ENCODE measurements around the gene OTOG.

OTOG gene

DNA sequence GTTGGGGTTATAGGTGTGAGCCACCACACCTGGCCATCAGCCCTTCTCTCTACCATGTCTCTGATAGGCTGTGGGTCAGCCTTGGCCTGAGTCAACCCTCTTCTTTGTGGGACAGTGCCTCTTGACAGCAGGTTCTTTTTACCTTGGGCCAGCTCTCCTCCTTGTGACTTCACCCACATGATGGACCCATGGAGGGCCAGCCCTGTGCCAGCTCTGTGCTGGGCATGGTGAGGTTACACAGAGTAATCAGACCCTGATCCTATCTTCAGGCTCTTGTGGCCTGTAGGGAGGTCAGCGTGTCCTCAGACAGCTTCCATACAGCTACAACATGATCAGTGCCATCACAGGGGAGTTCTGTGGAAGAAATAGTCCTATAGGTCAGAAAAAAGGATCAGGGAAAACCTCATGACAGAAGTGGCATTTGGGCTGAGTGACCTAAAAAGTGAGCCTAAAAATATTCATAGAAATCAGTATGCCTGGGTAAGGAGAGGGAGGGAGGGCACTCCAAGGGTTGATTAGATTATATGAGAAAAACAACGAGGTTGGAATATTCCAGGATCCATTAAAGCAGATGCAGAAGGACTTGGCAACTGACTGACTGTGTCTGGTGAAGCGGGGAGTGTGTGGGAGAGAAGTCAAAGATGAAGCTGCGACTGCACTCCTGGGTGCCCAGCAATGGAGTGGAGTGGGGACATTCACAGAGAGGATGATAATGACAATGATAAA lies 17.1 kb downstream of the OTOG start:
- DNase-seq: no peak

DNA sequence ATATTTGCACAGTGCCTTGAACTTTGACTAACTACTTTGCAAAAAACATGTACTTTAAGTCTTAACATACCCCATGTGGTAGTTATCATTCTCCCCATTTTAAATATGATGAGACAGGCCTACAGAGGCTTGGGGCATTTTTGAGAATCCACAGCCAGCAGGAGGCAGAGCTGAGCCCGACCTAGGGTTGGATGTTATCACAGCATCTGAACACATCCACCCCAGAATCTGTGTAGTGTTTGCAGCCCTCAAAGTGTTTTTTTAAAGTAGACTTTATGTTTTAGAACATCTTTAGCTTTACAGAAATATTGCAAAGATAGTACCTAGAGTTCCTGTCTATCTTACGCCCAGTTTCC lies 17.6 kb downstream of the OTOG start:
- no peak for DNase-seq

DNA sequence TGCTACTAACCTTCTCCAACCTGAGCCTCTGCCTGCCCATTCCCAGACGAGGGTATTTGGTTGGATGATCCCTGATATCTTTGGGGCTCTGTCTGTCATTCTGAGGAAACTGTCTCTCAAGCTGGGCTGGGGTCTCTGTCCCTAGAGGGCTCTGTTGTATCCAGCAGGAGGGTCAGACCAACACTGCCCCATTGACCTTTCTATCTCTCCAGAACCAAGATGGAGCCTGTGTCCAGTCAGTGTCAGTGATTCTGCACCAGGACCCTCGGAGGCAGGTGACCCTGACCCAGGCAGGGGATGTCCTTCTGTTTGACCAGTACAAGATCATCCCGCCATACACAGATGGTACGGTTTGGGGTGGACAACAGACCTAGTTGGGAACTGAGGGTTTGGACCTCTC lies 21.9 kb downstream of the OTOG start:
- DNase-seq: no peak

DNA sequence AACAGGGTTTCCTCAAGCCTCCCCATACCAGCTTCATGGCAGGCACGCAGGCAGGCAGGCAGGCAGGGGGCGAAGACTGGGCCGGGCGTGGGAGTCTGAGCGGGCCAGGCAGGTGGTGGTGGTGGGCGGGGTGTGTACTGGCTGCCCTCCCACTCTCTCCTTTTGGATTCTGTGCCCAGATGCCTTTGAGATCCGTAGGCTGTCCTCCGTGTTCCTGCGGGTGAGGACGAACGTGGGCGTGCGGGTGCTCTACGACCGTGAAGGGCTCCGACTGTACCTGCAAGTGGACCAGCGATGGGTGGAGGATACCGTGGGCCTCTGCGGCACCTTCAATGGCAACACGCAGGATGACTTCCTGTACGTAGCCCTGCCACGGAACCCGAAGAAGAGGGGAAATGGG lies 23.0 kb downstream of the OTOG start:
- DNase-seq: no peak

DNA sequence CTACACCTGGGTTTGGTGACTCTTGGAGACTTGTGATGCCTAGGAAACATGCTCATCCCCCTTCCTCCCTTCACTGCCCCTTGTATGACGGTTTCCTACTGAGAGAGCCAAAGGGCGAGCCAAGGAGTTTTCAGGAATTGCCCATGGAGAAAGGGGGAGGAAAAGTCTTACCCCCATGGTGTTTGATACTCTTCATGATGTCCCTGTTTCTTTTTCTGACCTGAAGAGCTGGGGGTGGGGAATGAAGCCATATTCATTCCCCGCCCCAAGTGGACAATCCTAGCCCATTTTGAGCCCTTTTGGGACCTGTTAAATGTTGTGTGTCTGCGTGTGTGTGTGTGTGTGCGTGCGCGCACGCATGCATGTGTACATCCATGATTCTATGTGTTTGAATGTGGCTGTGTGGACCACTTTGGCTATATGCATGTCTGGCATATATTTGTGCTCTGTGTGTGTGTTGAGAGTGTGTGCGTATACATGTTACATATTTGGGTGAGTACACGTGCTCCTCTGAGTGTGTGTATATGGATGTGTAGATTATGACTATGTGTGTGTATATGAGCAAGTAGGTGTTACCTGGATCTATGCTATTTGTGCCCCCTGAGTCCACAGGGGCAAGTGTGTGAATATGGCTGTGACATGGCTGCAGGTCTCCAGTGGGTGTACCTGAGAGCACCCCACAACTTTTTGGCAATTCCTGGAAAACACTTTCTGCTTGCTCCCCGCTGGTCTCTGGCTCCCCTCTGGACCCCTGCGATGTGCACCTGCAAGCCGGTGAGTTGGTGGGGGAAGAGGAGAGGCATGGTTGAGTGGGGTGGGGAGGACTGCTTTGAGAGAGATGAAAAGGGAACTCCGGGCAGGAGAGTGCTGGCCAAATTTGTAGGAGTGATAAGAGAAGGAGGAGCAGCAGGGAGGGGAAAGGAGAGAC lies 24.6 kb downstream of the OTOG start:
- DNase-seq: no peak

DNA sequence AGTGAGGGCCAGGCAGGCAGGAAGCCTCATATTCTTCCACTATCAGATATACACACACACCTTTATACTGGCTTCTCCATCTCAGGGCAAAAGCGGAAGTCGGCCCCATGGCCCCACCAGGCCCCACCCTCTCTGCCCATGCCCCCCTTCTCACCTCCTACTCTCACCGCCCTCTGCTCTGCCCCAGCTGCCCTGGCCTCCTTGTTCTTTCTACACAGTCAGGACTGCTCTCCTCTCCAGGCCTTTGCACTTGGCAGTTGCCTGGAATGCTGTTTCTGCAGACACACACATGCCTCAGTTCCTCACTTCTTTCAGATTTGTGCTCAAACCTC lies 25.3 kb downstream of the OTOG start:
- no peak for DNase-seq

DNA sequence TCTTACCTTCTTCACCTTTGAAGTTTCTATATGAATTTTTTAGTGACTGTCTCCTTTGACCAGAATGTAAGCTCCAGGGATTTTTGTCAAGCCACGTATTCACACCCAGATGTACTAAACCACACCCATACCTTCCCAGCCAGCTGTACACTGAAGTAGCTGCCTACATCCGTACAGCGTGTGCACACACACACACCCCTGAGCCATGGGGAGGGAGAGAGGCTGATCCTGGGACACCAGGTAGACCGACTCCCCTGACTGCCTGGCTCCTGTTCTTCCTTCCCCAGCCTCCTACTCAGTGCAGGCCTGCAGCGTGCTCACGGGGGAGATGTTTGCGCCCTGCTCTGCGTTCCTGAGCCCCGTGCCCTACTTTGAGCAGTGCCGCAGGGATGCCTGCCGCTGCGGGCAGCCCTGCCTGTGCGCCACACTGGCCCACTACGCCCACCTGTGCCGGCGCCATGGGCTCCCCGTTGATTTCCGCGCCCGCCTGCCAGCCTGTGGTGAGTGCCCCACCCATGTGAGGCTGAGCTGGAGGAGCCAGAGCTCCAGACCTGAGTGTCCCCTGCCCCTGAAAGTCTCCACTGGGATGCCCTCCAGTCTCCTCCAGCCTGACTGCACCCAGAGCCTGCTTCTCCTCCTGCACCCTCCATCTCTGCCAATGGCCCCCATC lies 25.9 kb downstream of the OTOG start:
- no peak for DNase-seq

DNA sequence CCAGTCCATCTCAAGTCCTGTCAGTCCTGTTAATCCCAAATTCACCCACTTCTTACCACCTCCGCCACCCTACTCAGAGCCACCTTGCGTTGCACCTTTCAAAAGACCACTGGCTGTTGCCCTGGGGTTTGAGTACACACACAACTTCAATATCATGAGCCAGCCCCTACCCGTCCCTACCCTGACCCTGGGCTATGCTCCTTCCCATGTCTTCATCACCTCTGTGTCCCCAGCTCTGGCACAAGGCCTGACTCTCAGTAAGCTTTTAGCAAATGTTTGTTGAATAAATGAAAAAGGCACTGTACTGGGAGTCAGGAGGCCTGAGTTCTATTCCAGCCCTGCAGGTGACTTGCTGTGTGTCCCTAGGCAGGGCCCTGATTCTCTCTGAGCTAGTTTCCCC lies 26.5 kb downstream of the OTOG start:
- no peak for DNase-seq

DNA sequence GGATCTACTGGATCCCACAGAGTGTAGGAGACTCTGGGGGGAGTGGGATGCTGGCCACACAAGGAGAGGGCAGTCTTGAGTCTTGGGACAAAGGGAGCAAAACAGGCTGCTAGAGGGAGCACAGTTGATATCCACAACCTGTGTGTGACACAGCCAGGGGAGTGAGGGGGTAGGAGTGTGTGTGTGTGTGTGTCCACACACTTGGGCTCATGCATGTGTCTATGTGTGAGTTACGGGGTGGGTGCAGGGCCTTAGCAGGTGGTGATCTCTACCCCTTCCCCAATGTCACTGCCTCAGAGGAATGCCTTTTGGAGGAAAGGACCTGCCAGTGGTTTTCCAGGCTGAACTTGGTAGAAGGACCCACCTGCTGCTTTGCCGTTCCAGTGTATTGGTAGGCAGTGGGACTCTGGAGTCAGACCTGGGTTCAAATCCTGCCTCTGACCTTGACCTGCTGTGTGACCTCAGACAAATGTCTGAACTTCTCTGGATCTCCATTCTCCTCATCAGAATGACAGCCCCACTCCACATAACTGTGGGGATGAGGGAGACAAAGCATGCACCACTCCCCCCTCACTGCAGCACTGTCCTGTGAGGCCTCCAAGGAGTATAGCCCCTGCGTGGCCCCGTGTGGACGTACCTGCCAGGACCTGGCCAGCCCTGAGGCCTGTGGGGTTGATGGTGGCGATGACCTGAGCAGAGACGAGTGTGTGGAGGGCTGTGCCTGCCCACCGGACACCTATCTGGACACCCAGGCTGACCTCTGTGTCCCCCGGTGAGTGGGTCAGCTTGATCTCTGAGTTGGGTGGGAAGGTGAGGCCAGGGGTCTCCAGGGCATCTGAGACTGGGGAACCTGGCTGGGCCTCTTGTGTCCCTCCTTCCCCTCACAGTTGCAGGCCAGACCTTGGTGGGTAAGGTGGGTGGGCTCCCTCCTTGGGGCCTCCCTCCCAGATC lies 27.4 kb downstream of the OTOG start:
- no peak for DNase-seq

DNA sequence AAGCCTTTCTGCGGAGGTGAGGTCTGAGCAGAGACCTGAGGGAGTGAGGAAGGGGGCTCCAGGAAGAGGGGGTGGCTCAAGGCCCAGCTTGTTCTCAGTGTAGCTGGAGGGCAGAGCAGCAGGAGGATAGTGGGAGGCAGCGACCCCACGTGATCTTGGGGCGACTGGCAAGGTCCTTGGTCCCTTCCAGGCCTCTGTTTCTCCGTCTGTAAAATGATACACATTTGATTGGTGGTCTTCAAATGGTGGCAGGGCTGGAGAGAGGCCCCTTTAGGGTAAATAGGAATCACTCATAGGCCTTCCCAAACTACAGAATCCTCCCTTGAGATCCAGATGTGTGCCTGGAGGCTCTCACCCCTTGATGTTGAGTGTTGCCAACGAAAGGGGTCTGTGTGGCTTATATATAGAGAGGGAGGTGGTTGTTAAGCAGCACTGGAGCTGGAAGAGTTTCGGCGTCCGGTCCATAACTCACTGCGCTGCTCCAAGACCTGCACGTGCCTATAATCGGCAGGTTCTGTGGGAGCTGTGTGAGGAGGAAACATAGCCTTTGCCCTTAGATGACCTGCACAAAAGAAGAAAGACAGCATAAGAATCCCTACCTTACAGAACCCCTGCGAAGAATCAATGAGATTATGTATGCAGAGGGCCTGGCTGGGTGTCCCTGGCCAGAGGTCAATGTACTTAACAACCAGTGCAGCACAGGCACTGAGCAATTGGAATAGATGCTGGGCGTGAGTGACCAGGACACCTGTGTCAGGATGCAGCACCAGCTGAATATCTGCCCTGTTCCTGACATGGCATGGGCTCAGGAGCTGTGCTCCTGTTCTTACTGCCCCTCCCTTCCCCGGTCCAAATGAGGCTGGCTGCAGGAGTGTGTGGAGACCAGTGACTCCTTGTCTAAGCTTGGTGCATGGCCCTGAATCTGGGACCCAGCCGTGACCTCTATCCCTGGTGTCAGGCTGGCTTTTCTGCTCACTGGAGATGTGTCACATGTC lies 28.7 kb downstream of the OTOG start:
- DNase-seq: no peak

DNA sequence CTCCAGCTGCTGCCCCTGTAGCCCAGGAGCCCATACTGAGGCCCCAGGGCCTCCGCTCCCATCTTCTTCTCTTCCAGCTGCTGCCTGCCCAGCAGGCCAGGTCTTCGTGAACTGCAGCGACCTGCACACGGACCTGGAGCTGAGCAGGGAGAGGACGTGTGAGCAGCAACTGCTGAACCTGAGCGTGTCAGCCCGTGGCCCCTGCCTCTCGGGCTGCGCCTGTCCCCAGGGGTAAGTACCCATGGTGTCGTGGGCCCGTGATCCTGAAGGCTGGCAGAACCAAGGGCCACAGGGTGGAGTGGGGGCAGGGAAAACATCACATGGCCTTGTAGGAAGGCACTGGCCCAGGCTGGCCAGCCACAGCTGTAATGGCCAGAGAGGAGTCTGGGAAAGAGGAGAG lies 31.2 kb downstream of the OTOG start:
- DNase-seq: no peak

DNA sequence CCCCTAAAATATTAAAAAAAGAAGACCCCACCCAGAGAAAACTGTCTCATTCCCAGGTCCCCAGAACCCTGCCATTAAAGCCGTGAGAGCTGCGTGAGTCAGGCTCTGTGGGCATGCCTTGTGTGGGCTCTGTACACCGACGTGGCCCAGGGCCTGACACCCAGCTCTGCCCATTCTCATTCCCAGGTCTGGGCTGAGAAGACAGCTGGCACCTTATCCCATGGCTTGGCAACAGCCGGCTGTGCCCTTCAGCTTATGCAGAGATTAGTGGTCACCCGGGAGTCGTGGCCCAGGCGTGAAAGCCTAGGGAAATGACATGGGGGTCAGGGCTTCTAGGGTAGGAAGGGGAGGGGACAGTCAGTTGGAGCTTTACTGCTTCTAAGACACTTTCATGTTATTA lies 31.9 kb downstream of the OTOG start:
- no peak for DNase-seq

DNA sequence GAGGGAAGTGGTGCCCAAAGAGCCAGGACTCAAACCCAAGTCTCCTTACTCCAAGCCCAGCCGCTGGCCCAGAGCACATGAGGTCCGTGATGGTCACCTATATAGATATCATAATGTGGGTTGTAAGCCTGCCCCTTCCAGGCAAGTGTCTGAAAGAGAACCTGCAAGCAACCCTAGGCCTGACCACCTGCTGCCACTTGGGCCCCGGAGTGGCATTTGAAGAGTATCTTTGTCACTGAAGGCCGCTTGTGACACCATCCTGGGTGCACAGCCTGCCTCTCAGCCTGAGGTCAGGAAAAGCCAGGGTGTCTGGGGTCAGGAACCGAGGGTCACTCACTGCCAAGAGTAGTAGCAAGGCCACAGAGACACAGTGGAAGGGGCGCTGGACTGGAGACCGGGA lies 32.4 kb downstream of the OTOG start:
- no peak for DNase-seq

DNA sequence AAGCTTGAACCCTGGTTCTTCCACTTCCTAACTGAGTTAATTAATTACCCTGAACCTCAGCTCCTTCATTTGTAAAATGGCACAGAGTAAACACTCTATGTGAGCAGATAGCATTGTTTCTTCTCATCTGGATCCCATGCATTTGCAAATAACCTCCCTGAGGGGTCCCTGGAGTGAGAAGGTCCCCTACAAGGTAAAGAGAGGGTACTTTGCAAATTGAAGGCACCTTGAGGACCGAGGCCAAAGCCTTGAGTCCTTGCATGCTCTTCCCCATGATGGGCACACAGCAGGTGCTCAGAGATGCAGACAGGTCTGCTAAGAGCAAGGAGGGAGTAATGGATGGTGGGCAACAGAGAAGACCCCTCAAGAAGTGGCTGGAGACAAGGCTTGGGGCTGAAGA lies 33.2 kb downstream of the OTOG start:
- no peak for DNase-seq

DNA sequence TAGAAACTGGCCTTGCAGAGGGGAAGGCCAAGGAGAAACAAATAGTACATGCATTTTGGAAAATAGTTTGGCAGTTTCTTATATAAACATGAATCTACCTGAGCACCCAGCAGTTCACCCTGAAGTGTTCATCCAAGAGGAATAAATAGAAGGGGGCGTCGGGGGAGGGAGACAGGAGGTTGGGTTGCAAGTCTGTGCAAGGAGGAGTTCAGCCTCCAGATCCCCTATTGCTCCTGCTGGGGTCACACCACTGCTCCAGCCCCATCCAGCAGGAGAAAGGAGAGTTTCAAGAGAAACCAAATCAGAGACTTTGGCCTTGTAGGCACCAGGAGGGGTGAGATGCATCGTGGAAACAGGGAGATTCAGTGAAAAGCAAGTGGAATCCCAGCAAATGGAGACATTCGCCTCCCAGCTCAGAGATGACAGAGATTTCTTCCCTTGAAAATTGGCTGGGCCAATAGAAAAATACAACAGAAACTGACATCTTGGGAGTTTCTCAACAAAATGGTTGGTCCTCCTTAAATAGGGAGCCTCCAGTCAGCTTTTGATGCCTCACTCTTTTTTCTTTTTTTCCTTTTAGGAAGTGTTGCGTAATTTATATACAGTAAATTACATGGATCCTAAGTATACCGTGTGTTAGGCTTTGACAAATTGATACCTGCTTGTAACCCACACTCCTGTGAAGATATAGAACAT lies 34.1 kb downstream of the OTOG start:
- DNase-seq: no peak

DNA sequence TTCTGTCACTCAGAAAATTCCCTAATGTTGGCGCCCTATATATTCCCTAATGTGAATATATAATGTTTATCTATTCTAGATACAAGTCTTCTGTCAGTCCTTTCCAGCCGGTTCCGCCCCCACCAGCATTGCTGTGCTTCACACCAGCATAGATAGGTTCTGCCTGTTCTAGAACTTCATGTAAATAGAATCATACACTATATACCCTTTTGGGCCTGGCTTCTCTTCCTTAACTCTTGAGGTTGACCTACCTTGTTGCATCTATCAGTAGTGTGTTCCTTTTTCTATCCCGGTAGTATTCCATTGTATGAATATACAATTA lies 34.6 kb downstream of the OTOG start:
- no peak for DNase-seq

DNA sequence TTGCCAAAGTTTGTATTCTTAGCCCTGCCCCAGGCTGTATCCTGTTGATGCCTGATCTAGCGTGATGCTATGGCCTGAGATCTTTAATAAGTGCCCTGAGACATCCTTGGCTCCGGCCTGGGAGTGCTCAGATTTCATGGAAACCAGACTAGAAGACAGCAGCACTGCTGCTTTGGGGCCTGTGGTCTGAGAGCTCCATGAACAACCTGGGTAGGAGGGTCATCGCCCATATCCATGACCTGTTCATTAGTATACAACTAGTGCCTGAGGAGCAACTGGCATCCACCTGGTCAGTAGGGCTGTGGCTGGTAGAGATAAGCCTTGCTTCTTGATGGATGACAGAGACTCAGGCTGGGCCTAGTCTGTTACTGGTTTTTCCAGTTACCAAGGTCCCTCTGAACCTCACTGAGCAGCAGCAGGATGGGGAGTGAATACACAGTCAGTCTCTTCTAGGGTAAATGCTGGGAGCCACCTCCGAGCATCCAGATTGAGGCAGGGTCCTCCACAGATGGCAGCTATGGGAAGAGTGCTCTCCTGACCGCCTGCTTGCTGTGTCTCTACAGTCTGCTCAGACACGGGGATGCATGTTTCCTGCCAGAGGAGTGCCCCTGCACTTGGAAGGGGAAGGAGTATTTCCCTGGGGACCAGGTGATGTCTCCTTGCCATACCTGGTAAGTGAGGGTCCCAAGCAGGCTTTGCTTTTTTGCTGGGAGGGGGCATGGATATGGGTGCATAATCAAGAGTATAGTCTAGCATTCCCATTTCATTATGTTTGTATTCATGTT lies 39.0 kb downstream of the OTOG start:
- no peak for DNase-seq

DNA sequence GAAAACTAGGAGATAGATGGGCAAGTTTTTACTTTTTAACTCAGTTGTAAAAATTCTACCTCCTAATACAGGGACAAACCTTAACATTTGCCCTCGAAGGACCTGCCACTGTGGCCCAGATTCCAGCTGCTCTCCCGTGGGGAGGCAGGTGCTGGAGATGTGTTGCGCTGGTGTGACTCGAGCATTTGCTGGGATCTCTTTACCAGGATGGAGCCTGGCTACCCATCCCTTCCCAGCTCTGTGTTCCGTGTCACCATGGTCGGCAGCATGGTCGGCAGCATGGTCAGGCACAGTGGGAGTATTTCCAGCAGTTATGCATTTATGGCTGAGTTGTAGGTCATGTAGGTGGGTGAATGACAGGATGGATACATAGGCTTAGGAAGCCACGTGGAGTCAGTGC lies 41.1 kb downstream of the OTOG start:
- DNase-seq: no peak

DNA sequence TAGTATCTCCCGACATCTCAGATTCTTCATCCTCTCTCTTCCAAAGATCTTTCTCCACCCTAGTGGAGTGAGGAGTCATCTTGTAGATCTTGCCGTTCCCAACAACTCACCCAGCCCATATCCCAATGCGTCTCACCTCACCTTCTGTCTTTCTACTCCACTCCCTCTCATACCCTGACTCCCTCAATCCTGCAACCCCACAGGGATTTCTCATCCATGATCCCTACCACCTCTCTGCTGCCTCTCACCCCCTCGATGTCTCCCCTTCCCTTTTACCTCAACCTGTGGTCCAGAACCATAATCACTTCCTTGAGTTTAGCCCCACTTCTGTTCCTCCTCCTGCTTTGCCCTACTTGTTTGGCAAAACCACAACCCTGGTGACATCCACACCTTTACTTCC lies 41.7 kb downstream of the OTOG start:
- no peak for DNase-seq

DNA sequence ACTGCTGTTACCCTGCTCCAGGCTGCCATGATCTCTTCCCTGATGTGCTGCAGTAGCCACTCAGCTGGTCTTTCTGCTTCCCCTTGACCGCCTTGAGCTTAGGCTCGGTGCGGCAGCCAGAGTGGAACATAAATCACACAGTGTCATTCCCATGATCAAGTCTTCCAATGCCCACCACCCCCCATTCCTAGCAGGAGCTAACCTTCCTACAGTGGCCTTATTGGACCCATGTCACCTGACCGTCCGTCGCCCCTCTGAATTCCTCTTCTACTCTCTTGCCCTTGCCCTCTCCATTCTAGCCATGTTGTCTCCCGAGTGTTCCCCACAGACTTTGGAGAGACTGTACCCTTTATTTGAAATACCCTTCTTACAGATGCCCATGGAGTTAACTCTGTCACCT lies 43.4 kb downstream of the OTOG start:
- no peak for DNase-seq
